GM04503 (cell line): Measurements from ENCODE around the gene CD101.

ENCODE experiments used
- DNase-seq: peaks from one replicate; pipeline ENCODE4 v3.0.0-alpha.2; 2012; ENCODE audit warnings: low read depth

CD101 gene

DNA sequence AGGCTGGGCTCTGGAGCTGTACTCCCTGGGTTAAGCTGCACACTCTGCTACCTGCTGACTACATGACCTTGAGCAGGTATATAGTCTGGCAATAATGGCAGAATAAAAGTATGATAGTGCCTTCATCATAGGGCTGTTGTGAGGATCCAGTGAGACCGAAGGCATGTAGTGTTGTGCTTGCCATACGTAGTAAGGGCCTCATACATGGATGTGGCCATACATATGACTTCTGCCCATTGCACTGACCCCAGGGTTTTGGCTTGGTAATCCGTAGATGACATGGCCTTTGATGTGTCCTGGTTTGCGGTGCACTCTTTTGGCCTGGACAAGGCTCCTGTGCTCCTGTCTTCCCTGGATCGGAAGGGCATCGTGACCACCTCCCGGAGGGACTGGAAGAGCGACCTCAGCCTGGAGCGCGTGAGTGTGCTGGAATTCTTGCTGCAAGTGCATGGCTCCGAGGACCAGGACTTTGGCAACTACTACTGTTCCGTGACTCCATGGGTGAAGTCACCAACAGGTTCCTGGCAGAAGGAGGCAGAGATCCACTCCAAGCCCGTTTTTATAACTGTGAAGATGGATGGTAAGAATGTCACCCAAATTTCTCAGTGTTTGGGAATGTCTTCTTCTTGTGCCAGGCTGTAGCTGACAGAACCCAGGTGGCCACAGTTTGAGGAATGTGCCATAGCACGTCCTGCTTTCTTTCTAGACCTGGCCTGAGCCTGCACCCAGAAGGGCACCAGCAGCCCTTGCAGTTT lies 17.0 kb upstream of the CD101 start:
- no peak for DNase-seq

DNA sequence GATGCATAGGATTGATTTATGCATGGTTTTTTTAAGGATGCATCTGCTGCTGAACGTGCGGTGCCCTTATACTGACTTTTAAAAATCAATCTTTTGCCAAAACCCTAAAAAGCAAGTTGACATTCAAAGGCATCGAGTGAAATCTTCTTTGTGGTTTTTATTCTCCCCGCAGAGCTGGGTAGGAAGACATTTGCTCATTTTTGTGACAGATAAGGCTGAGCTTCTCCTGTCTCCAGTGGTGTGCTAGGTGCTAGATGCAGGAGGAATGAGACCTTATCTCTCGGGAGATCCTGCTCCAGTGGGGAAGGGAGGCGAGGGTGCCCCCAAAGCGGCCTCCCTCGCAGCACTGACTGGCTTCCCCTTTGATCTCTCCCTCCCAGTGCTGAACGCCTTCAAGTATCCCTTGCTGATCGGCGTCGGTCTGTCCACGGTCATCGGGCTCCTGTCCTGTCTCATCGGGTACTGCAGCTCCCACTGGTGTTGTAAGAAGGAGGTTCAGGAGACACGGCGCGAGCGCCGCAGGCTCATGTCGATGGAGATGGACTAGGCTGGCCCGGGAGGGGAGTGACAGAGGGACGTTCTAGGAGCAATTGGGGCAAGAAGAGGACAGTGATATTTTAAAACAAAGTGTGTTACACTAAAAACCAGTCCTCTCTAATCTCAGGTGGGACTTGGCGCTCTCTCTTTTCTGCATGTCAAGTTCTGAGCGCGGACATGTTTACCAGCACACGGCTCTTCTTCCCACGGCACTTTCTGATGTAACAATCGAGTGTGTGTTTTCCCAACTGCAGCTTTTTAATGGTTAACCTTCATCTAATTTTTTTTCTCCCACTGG lies 14.9 kb upstream of the CD101 start:
- DNase-seq, result no peak

DNA sequence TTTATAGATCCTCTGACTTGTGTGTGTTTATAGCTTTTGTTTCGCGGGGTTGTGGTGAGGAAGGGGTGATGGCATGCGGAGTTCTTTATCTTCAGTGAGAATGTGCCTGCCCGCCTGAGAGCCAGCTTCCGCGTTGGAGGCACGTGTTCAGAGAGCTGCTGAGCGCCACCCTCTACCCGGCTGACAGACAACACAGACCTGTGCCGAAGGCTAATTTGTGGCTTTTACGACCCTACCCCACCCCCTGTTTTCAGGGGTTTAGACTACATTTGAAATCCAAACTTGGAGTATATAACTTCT lies 14.4 kb upstream of the CD101 start:
- no peak for DNase-seq

DNA sequence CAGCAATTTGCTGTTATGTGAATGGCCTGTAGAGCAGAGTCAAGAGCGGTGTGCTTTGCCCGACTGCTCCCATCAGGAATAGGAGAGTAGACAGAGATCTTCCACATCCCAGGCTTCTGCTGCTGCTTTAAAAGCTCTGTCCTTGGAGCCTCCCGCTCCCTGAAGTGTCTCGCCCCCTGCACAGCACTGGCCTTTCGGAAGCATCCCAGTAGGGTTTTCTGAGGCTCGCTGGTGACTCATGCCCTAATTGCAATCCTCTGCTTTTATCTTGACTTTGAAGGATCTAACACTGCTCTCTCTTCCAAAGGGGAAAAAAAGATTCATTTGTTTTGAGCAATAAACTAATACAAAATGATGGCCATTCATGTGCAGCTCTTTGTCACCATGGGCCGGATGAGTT lies 13.3 kb upstream of the CD101 start:
- DNase-seq, result no peak

DNA sequence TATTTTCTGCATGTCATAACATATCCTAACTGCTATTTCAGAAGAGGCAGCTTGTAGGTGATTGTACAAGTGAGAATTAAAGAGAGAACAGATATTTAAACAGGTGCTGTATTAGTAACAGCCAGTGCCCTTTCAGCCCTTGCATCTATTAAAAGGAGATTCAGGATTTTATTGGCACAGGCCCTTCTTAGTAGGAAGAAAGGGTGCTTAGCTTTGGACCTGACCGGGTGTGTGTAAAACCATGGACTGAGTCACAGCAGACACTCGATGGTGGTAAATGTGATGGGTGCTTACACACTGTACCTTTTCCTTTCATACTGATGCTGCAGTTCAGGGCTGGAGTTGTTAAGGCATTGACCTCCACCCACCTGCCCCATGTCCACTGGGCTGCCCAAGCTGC lies 12.7 kb upstream of the CD101 start:
- no peak for DNase-seq

DNA sequence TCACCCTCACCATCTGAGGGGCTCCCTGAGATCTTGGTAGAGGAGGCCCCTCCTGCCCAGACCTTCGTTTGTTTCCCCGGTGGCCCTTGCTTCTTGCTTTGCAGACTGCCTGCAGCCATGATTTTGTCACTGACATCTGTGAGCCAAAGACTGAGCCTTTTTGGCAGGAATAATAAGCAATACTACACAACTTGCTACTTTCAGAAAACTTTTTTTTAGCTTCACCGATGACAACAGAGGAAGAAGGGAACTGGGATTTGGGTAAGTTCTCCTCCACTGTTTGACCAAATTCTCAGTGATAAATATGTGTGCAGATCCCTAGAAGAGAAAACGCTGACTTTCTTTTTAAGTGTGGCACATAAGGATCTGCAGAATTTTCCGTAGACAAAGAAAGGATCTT lies 11.7 kb upstream of the CD101 start:
- DNase-seq, result no peak

DNA sequence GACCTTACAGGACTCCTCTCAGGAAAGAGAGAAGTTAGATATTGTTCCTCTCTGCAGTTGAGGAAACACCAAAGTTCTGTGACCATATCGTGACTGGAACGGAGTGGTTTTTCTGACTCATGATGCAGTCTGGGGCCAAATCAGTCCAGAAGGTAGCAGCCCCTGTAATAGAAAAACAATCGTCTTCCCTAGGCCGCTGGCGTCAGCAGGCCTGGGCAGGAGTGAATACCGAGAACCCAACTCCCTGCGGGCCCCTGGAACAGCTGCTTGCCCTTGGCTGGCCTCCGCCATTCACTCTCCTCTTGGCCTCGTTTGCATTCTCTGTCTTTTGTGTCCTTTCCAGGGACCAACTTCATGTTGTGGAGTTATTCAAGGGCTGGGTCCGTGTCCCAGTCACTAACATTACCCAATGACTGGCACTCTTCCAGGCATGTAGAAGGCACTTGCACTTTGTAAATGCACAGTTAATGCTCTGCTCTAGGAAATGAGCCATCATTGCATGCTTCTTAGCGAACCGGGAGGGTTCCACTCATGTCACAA lies 10.9 kb upstream of the CD101 start:
- no peak for DNase-seq

DNA sequence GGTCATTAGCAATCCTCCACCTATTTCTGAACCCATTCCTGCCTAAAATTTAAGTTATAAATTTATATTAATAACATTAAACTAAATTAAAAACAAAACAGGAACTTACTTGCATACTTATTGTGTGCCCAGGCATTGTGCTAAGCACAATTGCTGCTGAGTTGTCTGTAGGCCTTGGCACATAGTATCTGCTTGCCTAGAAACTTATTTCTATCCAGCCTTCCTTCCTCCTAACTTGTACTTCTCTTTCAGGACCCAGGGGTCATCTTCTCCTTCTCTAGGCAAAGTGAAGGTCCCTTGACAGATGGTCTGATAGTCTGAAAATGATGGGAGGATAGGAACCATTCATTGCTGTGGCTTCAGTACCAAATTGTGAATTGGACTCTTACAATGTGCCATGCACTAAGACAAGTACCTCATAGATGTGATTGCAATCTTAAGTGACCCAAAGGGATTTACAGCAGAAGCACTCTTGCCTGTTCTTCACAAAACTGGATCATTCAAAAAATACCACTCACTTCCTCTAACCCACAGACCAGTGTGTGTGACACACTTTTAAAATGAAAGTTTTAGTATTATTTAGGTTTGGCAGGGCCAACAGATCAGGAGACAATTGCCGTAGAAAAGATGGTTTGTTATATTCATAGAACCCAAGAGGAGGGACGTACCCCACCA lies 10.3 kb upstream of the CD101 start:
- DNase-seq, result no peak

DNA sequence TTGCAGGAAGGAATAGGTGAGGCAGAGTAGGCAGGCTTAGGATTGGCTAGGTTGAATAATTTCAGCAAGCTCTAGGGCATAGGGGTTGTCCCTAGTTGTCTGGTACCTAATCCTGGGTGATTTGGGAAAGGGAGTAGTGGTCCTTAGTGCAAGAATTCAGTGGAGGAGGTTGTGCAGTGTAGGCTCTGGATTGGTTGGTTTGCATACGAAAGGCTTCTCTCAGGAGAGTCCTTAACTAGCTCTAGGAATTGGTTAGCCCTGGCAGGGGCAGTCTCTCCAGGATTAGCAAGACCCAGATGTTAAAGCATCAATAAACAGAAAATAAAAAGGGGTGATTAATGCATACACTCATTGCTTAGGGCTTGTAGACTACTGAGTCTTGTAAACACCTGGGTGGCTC lies 9.6 kb upstream of the CD101 start:
- no peak for DNase-seq

DNA sequence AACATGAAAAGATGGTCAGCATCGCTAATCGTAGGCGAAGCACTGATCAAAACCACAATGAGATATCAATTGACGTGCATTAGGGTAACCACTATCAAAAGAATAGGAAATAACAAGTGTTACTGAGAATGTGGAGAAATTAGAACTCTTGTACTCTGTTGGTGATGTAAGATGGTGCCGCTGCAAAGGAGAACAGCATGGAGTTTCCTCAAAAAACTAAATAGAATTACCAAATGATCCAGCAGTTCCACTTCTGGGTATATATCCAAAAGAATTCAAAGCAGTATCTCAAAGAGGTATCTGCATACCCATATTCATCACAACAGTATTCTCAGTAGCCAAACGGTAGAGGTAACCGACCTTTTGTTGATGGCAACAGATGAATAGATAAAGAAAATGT lies 8.3 kb upstream of the CD101 start:
- no peak for DNase-seq

DNA sequence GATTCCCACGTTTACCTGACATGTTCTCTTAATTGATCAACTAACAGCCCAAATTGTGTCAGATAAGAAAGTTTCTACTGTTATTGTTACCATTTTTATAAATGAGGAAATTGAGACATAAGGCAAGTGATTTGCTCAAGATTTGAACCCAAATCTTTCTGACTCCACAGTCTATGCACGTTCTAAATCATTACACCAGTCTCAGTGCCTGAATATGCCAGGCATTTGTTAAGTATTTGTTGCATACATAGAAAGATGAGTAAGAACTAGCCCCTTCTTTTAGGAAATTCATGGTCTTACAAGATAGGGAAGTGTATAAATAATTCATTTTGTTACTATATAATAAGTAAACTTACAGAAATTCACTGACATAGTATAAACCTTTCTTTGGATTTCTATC lies 7.1 kb upstream of the CD101 start:
- no peak for DNase-seq

DNA sequence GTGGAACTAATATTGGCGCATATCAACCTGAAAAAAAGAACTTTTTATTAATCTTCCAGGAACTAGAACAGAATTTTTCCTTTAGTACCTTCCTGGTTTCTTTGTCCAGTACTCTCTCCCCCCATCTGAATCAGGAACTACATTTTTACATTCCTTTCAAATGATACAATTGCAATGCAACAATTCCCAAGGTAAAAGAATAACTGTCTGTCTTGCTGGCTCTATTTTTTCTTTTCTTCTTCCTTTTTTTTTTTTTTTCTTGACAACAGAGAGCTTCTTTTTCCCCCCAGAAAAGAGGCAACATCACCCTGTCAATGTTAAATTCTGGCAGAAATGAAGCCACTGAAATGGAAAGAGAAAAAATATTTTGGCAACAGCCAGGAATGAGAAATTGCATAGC lies 4.5 kb upstream of the CD101 start:
- DNase-seq, result no peak

DNA sequence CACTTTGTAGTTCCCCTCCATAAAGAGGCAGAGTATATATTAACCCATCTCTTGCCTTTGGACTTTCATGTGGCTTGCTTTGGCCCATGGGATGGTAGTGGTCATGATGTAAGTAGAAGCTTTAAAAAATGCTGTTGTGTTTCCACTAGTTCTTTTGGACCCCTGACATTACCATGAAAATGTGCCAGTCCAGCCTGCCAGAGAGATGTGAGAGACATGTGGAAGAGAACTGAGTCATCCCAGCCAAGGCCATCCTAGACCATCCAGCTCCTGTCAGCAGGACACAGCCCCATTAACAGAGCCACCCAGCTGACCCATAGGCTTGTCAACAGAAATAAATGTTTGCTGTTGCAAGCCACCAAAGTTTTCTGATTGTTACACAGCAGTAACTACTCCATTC lies 3.9 kb upstream of the CD101 start:
- DNase-seq, result no peak

DNA sequence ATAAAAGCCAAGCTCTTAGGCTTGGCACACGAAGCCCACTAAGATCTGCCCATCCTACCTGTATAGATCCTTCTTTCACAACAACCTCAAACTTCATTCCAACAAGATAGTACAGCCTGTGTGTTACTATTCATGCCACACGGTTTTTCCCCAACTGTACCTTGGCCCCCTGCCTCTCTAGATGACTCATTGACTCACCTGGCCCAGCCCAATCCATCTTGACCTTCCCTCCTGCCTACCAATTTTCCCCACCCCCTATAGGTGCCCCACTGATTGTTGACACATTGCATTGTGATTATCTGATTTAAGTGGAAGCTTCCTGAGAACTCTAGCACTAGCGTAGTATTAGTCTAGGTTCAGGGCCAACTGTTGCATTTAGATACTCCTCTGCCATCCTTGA lies 2.0 kb upstream of the CD101 start:
- no peak for DNase-seq

DNA sequence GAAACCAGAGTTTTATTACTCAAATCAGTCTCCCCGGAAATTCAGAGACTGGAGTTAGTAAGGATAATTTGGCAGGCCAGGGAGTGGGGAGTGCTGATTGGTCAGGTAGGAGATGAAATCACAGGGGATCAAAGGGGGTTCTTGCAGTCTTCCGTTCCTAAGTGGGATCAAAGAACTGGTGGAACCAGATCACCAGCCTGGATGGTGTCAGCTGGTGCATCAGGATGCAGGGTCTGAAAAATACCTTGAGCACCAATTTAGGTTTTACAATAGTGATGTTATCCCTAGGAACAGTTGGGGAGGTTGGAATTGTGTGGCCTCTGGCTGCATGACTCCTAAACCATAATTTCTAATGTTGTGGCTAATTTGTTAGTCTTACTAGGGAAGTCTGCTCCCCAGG lies 1.4 kb upstream of the CD101 start:
- DNase-seq, result no peak

DNA sequence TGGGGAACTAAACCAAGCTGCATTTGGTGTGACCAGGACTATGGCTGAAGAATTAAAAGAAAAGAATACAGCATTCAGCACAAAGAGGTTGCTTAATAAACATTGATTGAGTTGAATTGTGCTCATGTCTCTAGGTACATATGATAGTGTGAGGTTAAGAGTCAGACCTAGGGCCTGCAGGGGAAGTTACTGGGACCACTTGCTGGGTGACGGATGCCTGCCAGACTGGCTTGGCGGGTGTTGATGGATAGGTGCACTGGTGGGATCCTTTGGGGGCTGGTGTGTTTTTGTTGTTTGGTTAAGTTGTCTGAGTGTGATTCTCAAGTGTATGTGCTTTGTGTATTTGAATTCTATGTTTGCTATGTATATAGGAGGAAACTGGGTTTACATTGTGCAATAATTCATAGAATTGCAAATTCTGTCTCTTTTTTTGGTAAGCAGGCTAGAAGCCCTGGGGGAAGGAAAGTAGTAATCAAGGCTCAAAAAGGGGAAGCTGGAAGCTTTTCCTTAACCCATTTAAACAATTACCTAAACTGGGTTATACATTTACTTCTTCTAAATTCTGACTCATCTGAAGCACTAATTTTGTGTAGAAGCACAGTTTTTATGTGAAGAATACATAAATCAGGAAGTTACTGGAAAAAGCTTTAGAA lies 1.8 kb downstream of the CD101 start:
- DNase-seq, result no peak

DNA sequence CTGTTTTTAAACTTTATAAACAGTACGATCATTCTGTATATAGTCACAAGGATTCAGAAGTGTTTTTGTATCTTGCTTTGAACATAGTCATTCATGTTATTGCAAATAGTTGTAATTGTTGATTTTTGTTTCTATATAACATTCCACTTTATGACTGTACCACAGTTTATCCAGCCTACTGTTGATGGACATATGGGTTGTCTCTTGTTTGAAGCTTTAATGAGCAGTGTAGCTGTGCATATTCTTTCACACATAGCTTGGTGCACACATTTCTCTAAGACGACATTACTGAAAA lies 6.1 kb downstream of the CD101 start:
- no peak for DNase-seq

DNA sequence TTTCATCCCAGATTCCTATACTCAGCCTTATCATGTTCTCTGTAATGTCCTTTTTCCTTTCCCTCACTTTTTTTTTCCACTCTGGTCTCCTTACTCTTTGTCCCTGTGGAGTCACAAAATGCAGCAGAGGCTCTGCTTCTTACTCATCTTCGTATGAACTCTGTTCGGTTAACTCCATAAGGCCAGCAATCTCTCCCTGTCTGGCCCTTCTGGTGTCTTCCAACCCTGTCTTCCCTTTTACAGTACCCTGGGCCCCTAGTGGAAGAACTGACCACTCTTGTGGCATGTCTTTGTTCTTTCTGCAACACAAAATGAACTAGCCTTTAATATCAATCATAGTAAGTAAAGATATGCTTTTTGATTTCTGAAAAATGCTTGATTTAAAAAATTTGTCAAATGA lies 7.1 kb downstream of the CD101 start:
- DNase-seq, result no peak

DNA sequence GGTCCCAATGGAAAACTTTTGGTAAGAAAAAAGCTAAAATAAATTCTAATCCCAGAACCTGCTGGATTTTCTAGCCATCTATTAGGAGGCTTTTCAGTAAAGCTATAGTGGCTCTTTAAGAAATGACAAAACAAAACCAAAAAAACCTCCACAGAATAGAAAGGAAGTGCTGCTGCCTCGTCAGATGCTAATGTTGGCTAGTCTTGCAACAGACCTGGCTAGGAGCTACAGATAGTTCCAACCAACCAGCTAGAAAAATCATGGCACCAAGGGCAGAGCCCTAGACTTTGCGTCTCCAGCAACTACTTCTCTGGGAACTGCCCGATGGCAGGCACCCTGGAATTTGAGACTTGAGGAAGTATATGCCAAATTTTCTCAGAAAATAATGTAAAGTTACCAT lies 7.6 kb downstream of the CD101 start:
- DNase-seq, result no peak

DNA sequence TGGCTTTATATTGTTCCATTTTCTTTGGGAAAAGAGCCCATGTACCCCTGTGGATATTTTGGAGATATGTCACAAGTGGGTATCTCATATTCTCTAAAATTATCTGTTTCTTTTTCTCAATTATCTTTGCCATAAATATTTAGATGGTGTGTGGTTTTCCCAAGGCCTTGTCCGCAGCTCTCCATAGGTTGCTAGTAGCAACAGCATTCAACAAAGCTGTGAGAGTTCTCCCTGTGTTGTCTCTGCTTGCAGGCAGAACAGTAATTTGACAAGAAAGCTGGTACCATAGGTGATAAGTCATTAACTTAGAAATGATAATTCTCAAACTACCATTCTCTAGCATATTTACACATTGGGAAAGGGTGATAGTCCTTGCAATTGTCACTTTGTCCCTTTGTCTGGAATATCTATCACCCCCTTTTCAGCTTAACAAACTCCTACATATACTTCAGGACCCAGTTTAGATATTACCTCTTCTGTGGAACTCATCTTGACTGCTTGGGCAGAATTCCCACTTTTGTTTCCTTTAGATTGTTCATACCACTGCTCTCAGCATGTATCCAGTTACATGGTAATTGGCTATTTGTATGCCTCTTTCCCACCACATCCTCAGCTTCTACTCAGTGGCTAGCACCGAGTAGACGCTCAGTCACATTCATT lies 8.9 kb downstream of the CD101 start:
- DNase-seq, result no peak

DNA sequence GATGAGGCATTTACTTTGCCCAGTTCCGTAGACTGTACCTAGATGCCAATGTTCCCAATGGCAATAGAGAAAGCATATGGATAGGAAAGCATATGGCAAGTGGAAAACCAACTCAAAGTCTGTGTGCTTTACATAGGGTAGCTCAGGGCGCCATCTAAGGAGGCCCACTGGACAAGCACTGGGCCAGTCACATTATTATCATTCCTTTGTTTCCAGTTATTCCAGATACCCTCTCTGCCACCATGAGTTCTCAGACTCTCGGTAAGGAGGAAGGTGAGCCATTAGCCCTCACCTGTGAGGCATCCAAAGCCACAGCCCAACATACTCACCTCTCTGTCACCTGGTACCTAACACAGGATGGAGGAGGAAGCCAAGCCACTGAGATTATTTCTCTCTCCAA lies 9.8 kb downstream of the CD101 start:
- no peak for DNase-seq

DNA sequence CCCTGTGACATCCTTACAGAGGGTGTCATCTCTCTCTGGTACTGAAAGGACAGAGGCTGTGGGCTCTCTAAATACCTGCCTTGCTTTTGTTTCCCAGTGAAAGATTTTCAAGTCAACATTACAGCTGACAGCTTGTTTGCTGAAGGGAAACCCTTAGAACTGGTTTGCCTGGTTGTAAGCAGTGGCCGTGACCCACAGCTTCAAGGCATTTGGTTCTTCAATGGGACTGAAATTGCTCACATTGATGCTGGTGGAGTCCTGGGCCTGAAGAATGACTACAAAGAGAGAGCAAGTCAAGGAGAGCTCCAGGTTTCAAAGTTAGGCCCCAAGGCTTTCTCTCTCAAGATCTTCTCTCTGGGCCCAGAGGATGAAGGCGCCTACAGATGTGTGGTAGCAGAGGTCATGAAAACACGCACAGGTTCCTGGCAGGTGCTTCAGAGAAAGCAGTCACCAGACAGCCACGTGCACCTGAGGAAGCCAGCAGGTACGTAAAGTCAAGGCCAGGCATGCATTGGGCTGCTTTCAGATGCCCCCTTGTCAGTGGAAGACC lies 11.8 kb downstream of the CD101 start:
- DNase-seq, result no peak
